Thyroid gland (tissue), 4 donors: ENCODE data around the gene SBK3. TPM values are rescaled to one million over a fixed set of nuclear protein-coding genes. Genes with fewer than 3 reads are reported as not detected.
"Not testable (repeated sequence)": the region's sequence is repeated elsewhere in the genome, so short reads cannot be mapped to it uniquely, and the experiment has no call there.

Experiments used
- DNase-seq, 2 donors: peaks; one replicate each; pipeline ENCODE4 v3.0.0-alpha.2; 2019
- H3K27ac ChIP-seq, 3 donors: fragments of 200-600 bp; sonication (generic); 1 replicate in 2 of 3; 2 replicates in 1 of 3; pipeline ENCODE4 v1.5.1; 2016 to 2019; ENCODE audit warnings: mild to moderate bottlenecking in 1 of 3, moderate library complexity in 1 of 3
- H3K27me3 ChIP-seq: fragments of 200-600 bp; sonication (generic); one replicate; pipeline ENCODE4 v1.5.1; 2019
- H3K36me3 ChIP-seq, 2 donors: fragments of 200-600 bp; sonication (generic); one replicate each; pipeline ENCODE4 v1.5.1; 2016 to 2019
- H3K4me1 ChIP-seq, 2 donors: fragments of 200-600 bp; sonication (generic); one replicate each; pipeline ENCODE4 v1.5.1; 2017 to 2019
- H3K4me3 ChIP-seq, 3 donors: fragments of 200-600 bp; sonication (generic); replicated peaks in 1 of 3; 1 replicate in 2 of 3; 2 replicates in 1 of 3; pipeline ENCODE4 v1.5.1; 2016; ENCODE audit warnings: mild to moderate bottlenecking in 1 of 3
- H3K9me3 ChIP-seq: fragments of 200-600 bp; sonication (generic); one replicate; pipeline ENCODE4 v1.5.1; 2017
- POLR2A ChIP-seq, 2 donors: fragments of 450-650 bp; IDR thresholded peaks; one replicate each; pipeline ENCODE4 v1.6.1; 2017; ENCODE audit warnings: antibody characterized with exemption in 2 of 2, mild to moderate bottlenecking in 2 of 2, moderate library complexity in 1 of 2
- WGBS, 2 donors: methylation state at CpG; one replicate each; pipeline ENCODE4 v1.1.5; 2017; 5-methylcytosine and 5-hydroxymethylcytosine counted together
- intact Hi-C: fragments of 100-400 bp; cut with DNase I; formaldehyde crosslinking; loops from one replicate; pipeline ENCODE4 v1.15.1; 2023
- total RNA-seq, 4 donors: library from RNA; depleted of rRNA; stranded (reverse); fragments of >200 nt; gene quantifications; one replicate each; pipeline ENCODE4 v1.2.3, GENCODE V29; 2016
- TF ChIP-seq, protein P1 (sequence below), 6 experiments: fragments of 200-600 bp in 3 of 6; fragments of 450-650 bp in 3 of 6; sonication (generic) in 3 of 6; IDR thresholded peaks; one replicate each; pipeline ENCODE4 v1.5.1; 2016 to 2019; ENCODE audit warnings: antibody characterized with exemption in 6 of 6, mild to moderate bottlenecking in 2 of 6, inconsistent platforms in 1 of 6, moderate library complexity in 1 of 6

The SBK3 gene
- total RNA-seq, 4 donors from 2014 or later = 0.94 to 14.8 TPM; not detected in 2

- no peak for TF ChIP-seq POLR2A (IDR thresholded peaks at IDR 0.05)
- TF ChIP-seq, protein P1, sequence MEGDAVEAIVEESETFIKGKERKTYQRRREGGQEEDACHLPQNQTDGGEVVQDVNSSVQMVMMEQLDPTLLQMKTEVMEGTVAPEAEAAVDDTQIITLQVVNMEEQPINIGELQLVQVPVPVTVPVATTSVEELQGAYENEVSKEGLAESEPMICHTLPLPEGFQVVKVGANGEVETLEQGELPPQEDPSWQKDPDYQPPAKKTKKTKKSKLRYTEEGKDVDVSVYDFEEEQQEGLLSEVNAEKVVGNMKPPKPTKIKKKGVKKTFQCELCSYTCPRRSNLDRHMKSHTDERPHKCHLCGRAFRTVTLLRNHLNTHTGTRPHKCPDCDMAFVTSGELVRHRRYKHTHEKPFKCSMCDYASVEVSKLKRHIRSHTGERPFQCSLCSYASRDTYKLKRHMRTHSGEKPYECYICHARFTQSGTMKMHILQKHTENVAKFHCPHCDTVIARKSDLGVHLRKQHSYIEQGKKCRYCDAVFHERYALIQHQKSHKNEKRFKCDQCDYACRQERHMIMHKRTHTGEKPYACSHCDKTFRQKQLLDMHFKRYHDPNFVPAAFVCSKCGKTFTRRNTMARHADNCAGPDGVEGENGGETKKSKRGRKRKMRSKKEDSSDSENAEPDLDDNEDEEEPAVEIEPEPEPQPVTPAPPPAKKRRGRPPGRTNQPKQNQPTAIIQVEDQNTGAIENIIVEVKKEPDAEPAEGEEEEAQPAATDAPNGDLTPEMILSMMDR (IDR thresholded peaks at IDR 0.05) = no peak
- H3K4me1 ChIP-seq = no peaks in the 10 kb centered on the region
- H3K27ac ChIP-seq = no peak overlapping the region
- intact Hi-C loops = no loop called here
- H3K4me3 ChIP-seq = no peak overlapping the region
- H3K9me3 ChIP-seq = no peaks in the 10 kb centered on the region
- no peaks in the 10 kb centered on the region for H3K27me3 ChIP-seq
- 80 to 84% methylated on average over 12 of the region's 12 CpGs for WGBS, 2 donors
- no peaks in the 10 kb centered on the region for H3K36me3 ChIP-seq
- no peak for DNase-seq
Measured at GRCh38 chr19:55535173-55535964, 10.0 kb downstream of the SBK3 start.

DNA sequence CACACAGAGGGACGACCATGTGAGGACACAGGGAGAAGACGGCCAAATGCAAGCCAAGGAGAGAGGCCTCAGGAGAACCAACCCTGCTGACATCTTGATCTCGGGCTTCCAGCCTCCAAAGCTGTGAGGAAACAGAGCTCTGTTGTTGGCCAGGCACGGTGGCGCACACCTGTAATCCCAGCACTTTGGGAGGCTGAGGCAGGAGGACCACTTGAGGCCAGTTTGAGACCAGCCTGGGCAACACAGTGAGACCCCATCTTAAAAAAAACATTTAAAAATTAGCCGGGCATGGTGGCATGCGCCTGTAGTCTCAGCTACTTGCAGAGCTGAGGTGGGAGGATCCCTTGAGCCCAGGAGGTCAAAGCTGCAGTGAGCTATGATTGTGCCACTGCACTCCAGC, 11.1 kb downstream of the SBK3 start:
- H3K27ac ChIP-seq, H3K27me3 ChIP-seq, DNase-seq, H3K4me1 ChIP-seq, intact Hi-C loops, H3K36me3 ChIP-seq, H3K9me3 ChIP-seq, H3K4me3 ChIP-seq: not testable (repeated sequence)
- WGBS, 2 donors = 78 to 93% methylated on average over 7 of the region's 7 CpGs

DNA sequence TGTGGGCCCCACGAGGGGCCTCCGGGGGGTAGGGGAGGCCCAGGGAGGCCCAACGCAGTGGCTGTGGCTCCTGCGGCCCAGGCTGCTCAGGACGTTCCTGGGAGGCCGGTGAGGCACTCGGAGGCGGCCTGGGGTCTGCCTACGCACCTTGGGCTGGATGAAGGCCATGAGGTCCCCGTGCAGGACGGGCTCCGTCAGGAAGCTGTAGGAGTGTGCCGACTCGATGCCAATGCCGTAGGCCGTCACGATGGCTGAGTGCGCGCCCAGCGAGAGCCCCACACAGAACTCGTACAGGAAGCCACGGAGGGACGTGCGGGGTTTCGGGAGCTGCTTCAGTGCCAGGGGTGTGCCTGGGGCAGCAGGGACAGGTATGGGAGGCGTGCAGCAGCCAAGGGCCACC, 14.3 kb downstream of the SBK3 start:
- H3K27me3 ChIP-seq = no peaks in the 10 kb centered on the region
- H3K4me3 ChIP-seq = no peak overlapping the region
- no peak overlapping the region for H3K27ac ChIP-seq
- DNase-seq = no peak
- intact Hi-C loops = no loop called here
- WGBS, 2 donors = 89 to 100% methylated on average over 3 to 23 of the region's 26 CpGs
- TF ChIP-seq, protein P1 (IDR thresholded peaks at IDR 0.05) = no peak
- no peak for TF ChIP-seq POLR2A (IDR thresholded peaks at IDR 0.05)
- no peaks in the 10 kb centered on the region for H3K36me3 ChIP-seq
- peaks cover 0 to 6% of the 10 kb centered on the region in 2 donors for H3K4me1 ChIP-seq
- no peaks in the 10 kb centered on the region for H3K9me3 ChIP-seq

DNA sequence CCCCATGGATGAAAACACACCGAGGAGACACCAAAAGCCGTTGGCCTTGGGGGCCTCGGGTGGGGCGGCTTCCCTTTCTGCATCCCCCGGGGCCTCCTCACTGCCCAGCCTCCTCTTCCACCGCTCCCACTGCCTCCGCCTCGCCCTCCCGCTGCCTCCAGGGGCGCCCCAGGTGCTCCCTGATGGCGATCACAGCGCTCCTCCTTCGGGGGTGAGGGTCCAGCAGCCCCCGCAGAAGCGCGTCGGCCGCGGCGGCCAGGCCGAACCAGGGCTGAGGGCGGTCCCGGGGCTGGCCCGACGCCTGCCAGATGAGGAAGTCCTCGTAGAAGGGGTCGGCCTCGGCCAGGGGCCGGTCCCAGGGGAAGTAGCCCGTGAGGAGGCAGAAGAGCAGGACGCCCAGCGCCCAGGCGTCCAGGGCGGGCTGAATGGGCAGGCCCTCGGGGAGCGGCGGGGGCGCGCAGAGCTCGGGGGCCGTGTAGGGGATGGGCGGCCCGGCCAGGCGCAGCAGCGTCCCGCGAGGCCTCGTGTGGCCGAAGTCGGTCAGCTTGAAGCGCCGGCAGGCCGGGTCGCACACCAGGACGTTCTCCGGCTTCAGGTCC, 15.6 kb downstream of the SBK3 start:
- Histone ChIP-seq H3K9me3 (no peaks in the 10 kb centered on the region), H3K4me1 (peaks cover 0 to 6% of the 10 kb centered on the region in 2 donors), H3K27ac (no peak overlapping the region), H3K27me3 (no peaks in the 10 kb centered on the region), H3K36me3 (no peaks in the 10 kb centered on the region), H3K4me3 (no peak overlapping the region)
- DNase-seq = no peak
- intact Hi-C loops = no loop called here
- TF ChIP-seq, protein P1 (IDR thresholded peaks at IDR 0.05) = no peak
- no peak for TF ChIP-seq POLR2A (IDR thresholded peaks at IDR 0.05)
- WGBS, 2 donors = 92 to 93% methylated on average over 40 to 55 of the region's 56 CpGs

- Histone ChIP-seq H3K27me3 (no peaks in the 10 kb centered on the region), H3K9me3 (no peaks in the 10 kb centered on the region), H3K4me3 (no peak overlapping the region), H3K4me1 (peaks cover 0 to 6% of the 10 kb centered on the region in 2 donors), H3K36me3 (no peaks in the 10 kb centered on the region), H3K27ac (no peak overlapping the region)
- no peak for DNase-seq
- TF ChIP-seq POLR2A (IDR thresholded peaks at IDR 0.05) = no peak
- TF ChIP-seq, protein P1 (IDR thresholded peaks at IDR 0.05) = no peak
- intact Hi-C loops = no loop called here
- WGBS, 2 donors = 31 to 32% methylated on average over 15 of the region's 15 CpGs
Measured at GRCh38 chr19:55528030-55528803, 17.1 kb downstream of the SBK3 start.
